GM19035 (cell line): ENCODE results near the gene SLC35G6.

Experiments used
- ATAC-seq: cut with Tn5 transposase; IDR thresholded peaks from one replicate; pipeline ENCODE4 v1.9.1; 2021; ENCODE audit not compliant: unreplicated experiment

SLC35G6 gene

GRCh38 chr17:7502171-7502847, 21.1 kb downstream of the SLC35G6 start:
- no peak for ATAC-seq

GRCh38 chr17:7502987-7503386, 21.7 kb downstream of the SLC35G6 start:
- ATAC-seq = no peak

GRCh38 chr17:7503521-7503920, 22.3 kb downstream of the SLC35G6 start:
- ATAC-seq = no peak

GRCh38 chr17:7508145-7508544, 26.9 kb downstream of the SLC35G6 start:
- no peak for ATAC-seq

- ATAC-seq = no peak
Measured at GRCh38 chr17:7508846-7509245, 27.6 kb downstream of the SLC35G6 start.

GRCh38 chr17:7509937-7510336, 28.7 kb downstream of the SLC35G6 start:
- no peak for ATAC-seq

GRCh38 chr17:7511108-7511507, 29.9 kb downstream of the SLC35G6 start:
- no peak for ATAC-seq

- no peak for ATAC-seq
Measured at GRCh38 chr17:7512105-7512504, 30.9 kb downstream of the SLC35G6 start.

GRCh38 chr17:7512824-7513540, 31.7 kb downstream of the SLC35G6 start:
- ATAC-seq = no peak

GRCh38 chr17:7513850-7514419, 32.7 kb downstream of the SLC35G6 start:
- no peak for ATAC-seq

- no peak for ATAC-seq
Measured at GRCh38 chr17:7515911-7516610, 34.8 kb downstream of the SLC35G6 start.

- ATAC-seq = no peak
Measured at GRCh38 chr17:7523033-7523432, 41.8 kb downstream of the SLC35G6 start.

- ATAC-seq = no peak
Measured at GRCh38 chr17:7528842-7529241, 47.6 kb downstream of the SLC35G6 start.

- ATAC-seq = no peak
Measured at GRCh38 chr17:7530023-7530900, 49.0 kb downstream of the SLC35G6 start.
